B cell (primary cell): ENCODE data around the gene UBQLNL. TPM values are rescaled to one million over a fixed set of nuclear protein-coding genes. Genes with fewer than 3 reads are reported as not detected.

Experiments
- ATAC-seq: fragments of 200-7000 bp; cut with Tn5 transposase; one replicate; pipeline ENCODE4 v1.10.0; 2021; ENCODE audit warnings: low read depth, mild to moderate bottlenecking, moderate number of reproducible peaks, moderate library complexity
- CTCF ChIA-PET: fragments of 350-600 bp; sonication (Branson Sonifier 250); formaldehyde crosslinking; loops from one replicate; lab custom pipeline; 2021; ENCODE audit warnings: antibody characterized with exemption, inconsistent platforms; lab: Charles Lee
- POLR2A ChIA-PET: fragments of 350-600 bp; sonication (Branson Sonifier 250); formaldehyde crosslinking; loops from one replicate; lab custom pipeline; 2021; ENCODE audit warnings: antibody characterized with exemption; lab: Charles Lee
- DNase-seq: peaks from one replicate; pipeline ENCODE4 v3.0.0; 2013
- H2AFZ ChIP-seq: 2 replicates; pipeline ENCODE4 v1.6.1; 2012; ENCODE audit warnings: mild to moderate bottlenecking, low read depth, low read length; ENCODE audit not compliant: insufficient read depth, poor library complexity, severe bottlenecking
- H3K27ac ChIP-seq, 2 donors: 1 replicate in 1 of 2; 2 replicates in 1 of 2; pipeline ENCODE4 v1.5.1; 2012 to 2013; ENCODE audit warnings: low read length in 2 of 2, mild to moderate bottlenecking in 2 of 2, moderate library complexity in 1 of 2
- H3K27me3 ChIP-seq, 4 experiments: fragments of 200-600 bp in 1 of 4; sonication (generic) in 1 of 4; replicated peaks in 1 of 4; 1 replicate in 2 of 4; 2 replicates in 2 of 4; pipeline versions ENCODE4 v1.6.1 to v1.7.0; 2013 to 2016; ENCODE audit warnings: low read length in 3 of 4, mild to moderate bottlenecking in 2 of 4, mixed read lengths in 1 of 4, moderate library complexity in 1 of 4; ENCODE audit not compliant: insufficient read depth in 4 of 4, control insufficient read depth in 3 of 4; ENCODE audit errors: control extremely low read depth in 1 of 4
- H3K36me3 ChIP-seq, 2 experiments: replicated peaks in 1 of 2; 1 replicate in 1 of 2; 2 replicates in 1 of 2; pipeline versions ENCODE4 v1.6.1 to v1.7.1; 2013; ENCODE audit warnings: low read length in 1 of 2; ENCODE audit not compliant: insufficient read depth in 2 of 2, control insufficient read depth in 1 of 2; ENCODE audit errors: control extremely low read depth in 1 of 2, extremely low read depth in 1 of 2
- H3K4me1 ChIP-seq, 2 donors: fragments of 200-600 bp in 1 of 2; sonication (generic) in 1 of 2; 1 replicate in 1 of 2; 2 replicates in 1 of 2; pipeline versions ENCODE4 v1.5.1 to v1.6.1; 2013 to 2017; ENCODE audit warnings: low read length in 2 of 2; ENCODE audit not compliant: control insufficient read depth in 2 of 2, insufficient read depth in 2 of 2
- H3K4me2 ChIP-seq: replicated peaks from 2 replicates; pipeline ENCODE3; 2012; ENCODE audit warnings: mild to moderate bottlenecking, low read depth, low read length; ENCODE audit not compliant: poor library complexity, severe bottlenecking
- H3K4me3 ChIP-seq, 5 experiments: fragments of 200-600 bp in 1 of 5; sonication (generic) in 1 of 5; 1 replicate in 3 of 5; 2 replicates in 2 of 5; pipeline versions ENCODE4 v1.5.1 to v1.7.0; 2011 to 2016; ENCODE audit warnings: low read length in 4 of 5, mild to moderate bottlenecking in 4 of 5, low read depth in 2 of 5, control low read depth in 1 of 5, moderate library complexity in 1 of 5; ENCODE audit not compliant: insufficient read depth in 1 of 5; ENCODE audit errors: control extremely low read depth in 1 of 5, extremely low read depth in 1 of 5
- H3K79me2 ChIP-seq: fragments of 200-600 bp; sonication (generic); one replicate; pipeline ENCODE4 v1.6.0; 2016; ENCODE audit warnings: low read length; ENCODE audit not compliant: control insufficient read depth, insufficient read depth
- H3K9ac ChIP-seq: fragments of 200-600 bp; sonication (generic); 2 replicates; pipeline ENCODE4 v1.6.1; 2017; ENCODE audit warnings: mild to moderate bottlenecking, low read length, moderate library complexity
- H3K9me3 ChIP-seq, 3 donors: one replicate each; pipeline versions ENCODE4 v1.6.1 to v1.7.1; 2013; ENCODE audit warnings: low read length in 2 of 3; ENCODE audit not compliant: control insufficient read depth in 2 of 3, insufficient read depth in 1 of 3; ENCODE audit errors: control extremely low read depth in 1 of 3
- H4K20me1 ChIP-seq: 2 replicates; pipeline ENCODE4 v1.6.0; 2012; ENCODE audit warnings: mild to moderate bottlenecking, low read length; ENCODE audit not compliant: insufficient read depth, control insufficient read depth, poor library complexity, severe bottlenecking
- H3K27ac Mint-ChIP-seq: one replicate; pipeline ENCODE4 v1.8.0; 2021; ENCODE audit warnings: mixed read lengths
- H3K27me3 Mint-ChIP-seq: one replicate; pipeline ENCODE4 v1.8.0; 2021; ENCODE audit warnings: mixed read lengths
- H3K4me1 Mint-ChIP-seq: one replicate; pipeline ENCODE4 v1.8.0; 2021; ENCODE audit warnings: mixed read lengths
- H3K4me3 Mint-ChIP-seq: one replicate; pipeline ENCODE4 v1.8.0; 2021; ENCODE audit warnings: mixed read lengths
- H3K9me3 Mint-ChIP-seq: one replicate; pipeline ENCODE4 v1.8.0; 2022; ENCODE audit warnings: mixed read lengths; ENCODE audit not compliant: insufficient read depth
- CTCF ChIP-seq: fragments of 200-600 bp; IDR thresholded peaks from one replicate; pipeline ENCODE4 v1.8.0; 2022; ENCODE audit warnings: antibody characterized with exemption, mild to moderate bottlenecking
- EZH2 ChIP-seq: IDR thresholded peaks from 2 replicates; pipeline ENCODE4 v1.6.1; 2012; ENCODE audit warnings: borderline replicate concordance, low read depth, mild to moderate bottlenecking, moderate library complexity, low read length; ENCODE audit not compliant: insufficient read depth, poor library complexity, severe bottlenecking
- WGBS: methylation state at CpG from one replicate; pipeline ENCODE4 v1.1.5; 2013; ENCODE audit warnings: missing lambda C conversion rate; ENCODE audit not compliant: insufficient coverage; 5-methylcytosine and 5-hydroxymethylcytosine counted together
- intact Hi-C: fragments of 100-400 bp; cut with micrococcal nuclease; formaldehyde crosslinking; loops from one replicate; pipeline ENCODE4 v1.10.0; 2022
- polyA plus RNA-seq: library from polyadenylated mRNA; depleted of rRNA; stranded (reverse); fragments of >200 nt; gene quantifications from 2 replicates; pipeline ENCODE4 v1.2.3, GENCODE V29; 2012
- total RNA-seq, 2 donors: library from RNA; stranded (reverse); fragments of 120-200 nt in 1 of 2; gene quantifications; 1 replicate in 1 of 2; 2 replicates in 1 of 2; pipeline versions ENCODE4 v1.2.3 to v1.2.4, GENCODE V29; 2013 to 2022

UBQLNL gene
- total and polyA plus RNA-seq, 2 donors (not counting 1 experiment from before 2014, with no cell fraction given), result 1.3 to 1.9 TPM

DNA sequence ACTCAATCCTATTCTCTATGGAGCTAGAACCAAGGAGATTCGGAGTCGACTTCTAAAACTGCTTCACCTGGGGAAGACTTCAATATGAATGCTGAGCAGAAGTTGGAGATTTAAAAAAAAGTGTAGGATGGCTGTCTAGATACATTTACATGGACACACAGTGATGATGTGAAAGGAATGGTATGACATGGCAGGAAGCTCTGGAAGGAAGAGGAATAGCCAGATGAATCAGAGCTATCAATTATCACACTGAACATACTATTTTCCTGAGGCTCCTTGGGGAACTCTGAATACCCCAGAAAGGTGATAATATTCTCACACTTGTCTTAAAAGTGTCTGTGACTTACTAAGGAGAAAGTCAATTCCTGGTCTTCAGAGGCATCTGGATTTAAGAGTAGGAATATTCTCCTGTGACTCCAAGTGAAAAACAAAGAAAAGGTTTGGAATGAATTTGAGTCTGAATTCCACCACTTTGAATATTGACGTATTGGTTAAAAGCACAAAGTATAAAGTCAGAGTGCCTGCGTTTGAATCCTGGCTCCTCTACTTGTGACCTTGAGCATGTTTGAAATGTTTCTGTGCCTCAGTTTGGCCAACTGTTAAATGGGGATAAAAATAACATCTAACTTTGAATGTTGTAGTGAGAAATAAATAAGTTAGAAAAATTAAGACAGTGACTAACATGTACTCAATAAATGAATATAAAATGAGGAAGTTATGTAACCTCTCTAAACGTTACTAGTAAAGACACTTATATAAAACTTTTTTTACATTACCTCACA, 26.7 kb downstream of the UBQLNL start:
- ATAC-seq (no peak), DNase-seq (no peak)
- POLR2A ChIA-PET, result no interaction called here
- no peaks in the 10 kb centered on the region for H3K4me1 Mint-ChIP-seq
- CTCF ChIA-PET, result no interaction called here
- Histone ChIP-seq H3K4me2 (no peak overlapping the region), H3K27me3 (peaks cover 0 to 2% (median 0%) of the 10 kb centered on the region in 4 experiments), H4K20me1 (no peaks in the 10 kb centered on the region), H3K4me3 (no peak overlapping the region), H3K9ac (no peak overlapping the region), H3K79me2 (no peaks in the 10 kb centered on the region), H3K36me3 (no peaks in the 10 kb centered on the region), H3K9me3 (no peaks in the 10 kb centered on the region), H3K27ac (no peak overlapping the region), H3K4me1 (no peaks in the 10 kb centered on the region), H2AFZ (no peak overlapping the region)
- no peak overlapping the region for H3K4me3 Mint-ChIP-seq
- peaks cover 12% of the 10 kb centered on the region for H3K27me3 Mint-ChIP-seq
- intact Hi-C loops, result no loop called here
- TF ChIP-seq CTCF (no peak), EZH2 (no peak)
- 0% methylated on average over 1 of the region's 5 CpGs for WGBS
- no peaks in the 10 kb centered on the region for H3K9me3 Mint-ChIP-seq
- H3K27ac Mint-ChIP-seq, result no peak overlapping the region

DNA sequence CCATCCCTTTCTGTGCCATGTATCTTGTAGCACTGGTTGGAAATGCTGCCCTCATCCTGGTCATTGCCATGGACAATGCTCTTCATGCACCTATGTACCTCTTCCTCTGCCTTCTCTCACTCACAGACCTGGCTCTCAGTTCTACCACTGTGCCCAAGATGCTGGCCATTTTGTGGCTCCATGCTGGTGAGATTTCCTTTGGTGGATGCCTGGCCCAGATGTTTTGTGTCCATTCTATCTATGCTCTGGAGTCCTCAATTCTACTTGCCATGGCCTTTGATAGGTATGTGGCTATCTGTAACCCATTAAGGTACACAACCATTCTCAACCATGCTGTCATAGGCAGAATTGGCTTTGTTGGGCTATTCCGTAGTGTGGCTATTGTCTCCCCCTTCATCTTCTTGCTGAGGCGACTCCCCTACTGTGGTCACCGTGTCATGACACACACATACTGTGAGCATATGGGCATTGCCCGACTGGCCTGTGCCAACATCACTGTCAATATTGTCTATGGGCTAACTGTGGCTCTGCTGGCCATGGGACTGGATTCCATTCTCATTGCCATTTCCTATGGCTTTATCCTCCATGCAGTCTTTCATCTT, 27.6 kb downstream of the UBQLNL start:
- H3K27me3 Mint-ChIP-seq, result peaks cover 12% of the 10 kb centered on the region
- no peak for ATAC-seq
- WGBS, result 96% methylated on average over 4 of the region's 4 CpGs

More for the DNA sequence above, 27.6 kb downstream of the UBQLNL start:
- POLR2A ChIA-PET, result no interaction called here
- Histone ChIP-seq H2AFZ (no peak overlapping the region), H3K4me3 (no peak overlapping the region), H3K4me2 (no peak overlapping the region), H3K36me3 (no peaks in the 10 kb centered on the region), H3K27ac (no peak overlapping the region), H3K9ac (no peak overlapping the region), H4K20me1 (no peaks in the 10 kb centered on the region), H3K79me2 (no peaks in the 10 kb centered on the region), H3K9me3 (no peaks in the 10 kb centered on the region), H3K4me1 (no peaks in the 10 kb centered on the region), H3K27me3 (no peaks in the 10 kb centered on the region)
- no peaks in the 10 kb centered on the region for H3K4me1 Mint-ChIP-seq
- H3K4me3 Mint-ChIP-seq, result no peak overlapping the region
- CTCF ChIA-PET, result no interaction called here
- DNase-seq, result no peak
- intact Hi-C loops, result no loop called here
- no peak overlapping the region for H3K27ac Mint-ChIP-seq
- TF ChIP-seq CTCF, result no peak
- no peak for TF ChIP-seq EZH2
- H3K9me3 Mint-ChIP-seq, result no peaks in the 10 kb centered on the region
